ENCODE data around the gene RAB5IF. TPM values are rescaled to one million over a fixed set of nuclear protein-coding genes. Genes with fewer than 3 reads are reported as not detected.
"Not testable (repeated sequence)": the region's sequence is repeated elsewhere in the genome, so short reads cannot be mapped to it uniquely, and the experiment has no call there.

RAB5IF gene
- polyA plus RNA-seq, 5 donors, result 38.7 to 65.5 (median 46.7) TPM

DNA sequence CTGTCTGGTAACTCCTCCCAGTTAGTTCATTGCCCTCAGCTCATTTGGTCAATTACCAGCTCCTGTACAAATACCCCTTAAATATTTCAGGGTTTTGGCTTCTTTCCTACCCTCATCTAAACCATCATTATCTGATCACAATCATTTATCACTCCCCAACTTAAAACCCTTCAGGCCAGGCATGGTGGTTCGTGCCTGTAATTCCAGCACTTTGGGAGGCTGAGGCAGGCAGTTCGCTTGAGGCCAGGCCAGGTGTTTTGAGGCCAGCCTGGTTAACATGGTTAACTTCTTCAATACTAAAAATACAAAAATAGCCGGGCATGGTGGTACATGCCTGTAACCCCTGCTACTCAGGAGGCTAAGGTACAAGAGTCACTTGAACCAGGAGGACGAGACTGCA, 22.8 kb upstream of the RAB5IF start:
- DNase-seq, result no peak

DNA sequence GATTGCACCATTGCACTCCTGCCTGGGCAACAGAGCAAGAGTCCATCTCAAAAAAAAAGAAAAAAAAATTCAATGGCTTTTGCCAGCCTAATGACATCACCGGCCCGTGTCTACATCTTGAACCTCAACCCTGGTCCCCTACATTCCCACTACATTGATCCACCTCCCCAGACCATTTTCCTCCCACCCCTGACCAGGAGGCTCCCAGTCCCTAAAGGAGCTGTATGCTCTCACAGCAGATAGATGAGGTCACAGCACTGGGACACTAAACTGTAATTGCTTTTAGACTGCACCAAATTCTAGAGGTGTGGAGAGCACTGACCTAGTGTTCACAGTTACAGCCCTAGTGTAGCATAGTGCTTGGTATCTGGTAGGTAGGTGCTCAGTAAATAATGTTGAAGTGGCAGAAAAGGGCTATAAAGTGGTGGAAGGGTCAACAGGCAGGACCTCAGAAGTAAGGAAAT, 21.5 kb upstream of the RAB5IF start:
- no peak for DNase-seq

DNA sequence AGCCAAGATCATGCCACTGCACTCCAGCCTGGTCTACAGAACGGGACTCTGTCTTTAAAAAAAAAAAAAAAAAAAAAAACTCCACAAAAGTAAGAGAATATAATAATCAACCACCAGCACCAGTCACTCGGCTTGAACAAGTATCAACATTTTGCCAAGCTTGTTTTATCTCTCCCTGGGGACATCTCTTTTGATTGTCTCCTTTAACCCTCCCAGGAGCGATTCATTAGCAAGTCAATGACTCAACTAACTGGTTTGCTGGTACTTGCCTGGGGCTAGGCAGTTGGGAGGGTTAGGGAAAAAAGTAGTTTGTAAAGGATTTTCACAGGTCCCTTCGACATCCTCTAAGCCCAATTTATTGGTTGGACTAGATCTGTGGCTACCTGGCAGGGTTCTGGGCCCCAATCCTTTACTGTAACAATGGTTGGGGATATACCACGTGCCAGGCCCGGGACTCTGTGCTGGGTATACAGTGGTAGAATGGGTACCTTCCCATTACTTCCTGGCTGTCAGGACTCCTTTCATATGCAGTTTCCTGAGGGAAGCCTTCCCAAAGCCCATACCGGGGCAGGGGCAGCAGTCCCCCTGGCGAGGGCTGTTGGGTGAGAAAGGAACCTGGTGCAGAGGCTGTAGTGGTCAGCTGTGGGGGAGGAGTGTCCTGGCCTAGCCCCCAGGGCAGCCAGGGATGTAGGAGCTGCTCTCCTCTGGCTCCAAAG, 20.0 kb upstream of the RAB5IF start:
- no peak for DNase-seq

DNA sequence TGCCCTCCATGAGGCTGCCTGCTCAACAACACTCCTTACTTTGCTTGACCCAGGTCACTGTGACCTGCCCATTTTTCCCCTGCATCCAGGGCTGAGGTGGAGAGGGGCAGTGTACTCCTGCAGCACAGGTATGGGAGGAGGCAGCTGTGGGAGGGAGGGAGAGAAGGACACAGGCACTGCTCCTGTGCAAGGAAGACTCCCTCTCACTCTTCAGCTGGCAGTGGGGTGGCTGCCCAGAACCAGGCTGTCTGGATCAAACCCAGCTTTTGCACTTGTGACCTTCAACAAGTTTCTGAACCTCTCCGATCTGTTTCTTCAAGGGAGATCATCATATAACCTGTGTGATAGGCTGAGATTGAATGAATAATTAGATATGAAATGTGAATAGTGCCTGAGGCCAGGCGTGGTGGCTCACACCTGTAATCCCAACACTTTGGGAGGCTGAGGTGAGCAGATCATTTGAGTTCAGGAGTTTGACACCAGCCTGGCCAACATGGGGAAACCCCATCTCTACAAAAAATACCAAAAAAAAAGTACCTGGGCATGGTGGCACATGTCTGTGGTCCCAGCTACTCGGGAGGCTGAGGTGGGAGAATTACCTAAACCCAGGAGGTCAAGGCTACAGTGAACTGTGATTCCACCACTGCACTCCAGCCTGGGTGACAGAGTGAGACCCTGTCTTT, 18.1 kb upstream of the RAB5IF start:
- DNase-seq, result no peak

DNA sequence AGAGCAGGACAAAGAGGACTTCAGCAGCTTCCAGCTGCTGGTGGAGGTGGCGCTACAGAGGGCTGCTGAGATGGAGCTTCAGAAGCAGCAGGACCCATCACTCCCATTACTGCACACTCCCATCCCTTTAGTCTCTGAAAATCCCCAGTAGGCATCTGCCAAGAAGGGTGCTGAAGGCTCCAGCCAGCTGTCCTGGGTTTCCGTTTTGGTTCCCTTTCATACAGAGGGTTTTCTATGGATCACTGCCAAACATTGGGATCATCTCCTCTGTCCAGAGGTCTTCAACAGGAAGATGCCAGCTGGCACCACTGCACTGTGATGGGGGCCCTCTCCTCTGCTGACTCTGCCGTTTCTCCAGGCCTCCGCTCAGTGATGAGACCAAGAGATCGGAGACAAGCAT, 14.3 kb upstream of the RAB5IF start:
- no peak for DNase-seq

DNA sequence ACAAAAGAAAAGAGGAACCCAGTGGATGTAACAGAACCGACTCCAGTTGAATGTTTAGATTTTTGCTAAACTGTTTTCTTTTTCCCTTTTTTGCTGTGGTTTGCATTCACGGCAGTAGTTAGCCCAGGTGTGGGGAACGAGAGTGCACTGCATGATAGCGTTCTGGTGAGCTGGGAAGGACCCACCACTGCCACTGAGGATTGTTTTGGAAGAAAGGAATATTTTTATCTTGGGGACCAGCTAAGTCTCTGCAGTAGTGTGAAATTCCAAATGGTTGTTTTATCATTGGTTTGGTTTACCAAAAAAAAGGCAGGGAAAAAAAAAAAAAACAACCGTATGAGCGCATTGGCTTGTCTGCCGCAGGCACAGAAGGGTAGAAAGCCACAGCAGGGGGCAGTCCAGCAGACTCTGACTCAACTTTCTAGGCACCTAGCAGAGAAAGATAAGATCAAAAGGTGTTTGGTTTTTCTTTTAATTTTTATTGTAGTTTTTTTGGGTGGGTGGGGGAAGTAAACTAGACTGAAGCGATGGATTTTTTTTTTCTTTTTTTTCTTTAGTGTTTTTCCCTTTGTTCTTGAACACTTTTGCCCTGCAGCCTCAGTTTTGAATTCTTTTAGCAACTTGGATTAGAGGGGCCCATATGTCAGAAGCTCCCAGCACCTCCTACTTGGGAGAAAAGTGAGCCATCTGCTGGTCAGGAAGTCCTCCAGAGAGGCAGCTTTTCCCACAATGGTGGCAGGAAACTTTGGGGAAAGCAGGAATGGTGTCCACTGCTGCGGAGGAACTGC, 13.5 kb upstream of the RAB5IF start:
- DNase-seq, result peak in 1 of 2 donors; percentile 27

DNA sequence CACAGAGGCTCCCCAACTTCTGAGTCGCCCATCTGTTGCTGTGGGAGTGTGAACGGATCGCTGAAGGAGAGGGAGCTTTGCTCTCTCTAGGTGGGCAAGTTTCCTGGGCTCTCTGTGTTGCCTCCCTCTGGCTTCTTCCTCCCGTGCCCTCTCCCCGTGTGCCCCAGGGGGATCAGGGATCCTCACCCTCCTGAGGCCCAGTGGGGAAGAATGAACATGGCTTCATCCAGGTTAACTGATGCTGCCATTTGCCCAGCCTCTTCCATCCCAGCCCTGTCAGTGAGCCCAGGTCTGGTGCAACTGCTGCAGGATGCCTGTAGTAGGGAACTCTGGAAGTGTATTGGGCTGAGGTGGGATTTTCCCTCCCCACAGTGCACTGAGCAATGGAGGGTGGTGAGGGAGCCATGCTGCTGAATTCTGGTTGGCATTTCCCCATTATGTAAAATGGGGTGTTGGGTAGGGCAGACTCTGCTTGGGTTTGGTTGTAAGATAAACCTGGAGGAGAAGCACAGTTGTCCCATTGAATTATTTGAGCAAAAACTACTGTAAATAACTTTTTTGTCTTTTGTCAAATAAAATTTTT, 12.1 kb upstream of the RAB5IF start:
- no peak for DNase-seq

DNA sequence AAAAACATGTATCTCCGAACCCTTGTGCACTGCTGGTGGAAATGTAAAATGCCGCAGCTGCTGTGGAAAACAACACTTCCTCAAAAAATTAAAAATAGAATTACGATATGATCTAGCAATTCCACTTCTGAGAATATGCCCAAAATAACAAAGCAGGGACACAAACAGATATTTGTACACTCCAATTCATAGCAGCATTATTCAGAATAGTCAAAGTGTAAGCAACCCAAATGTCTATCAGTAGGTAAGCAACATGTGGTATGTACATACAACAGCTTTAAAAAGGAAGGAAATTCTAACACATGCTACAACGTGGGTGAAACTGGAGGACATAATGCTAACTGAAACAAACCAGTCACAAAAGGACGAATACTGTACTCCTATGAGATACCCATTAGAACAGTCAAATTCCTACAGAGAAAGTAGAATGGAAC, 5.7 kb upstream of the RAB5IF start:
- no peak for DNase-seq

DNA sequence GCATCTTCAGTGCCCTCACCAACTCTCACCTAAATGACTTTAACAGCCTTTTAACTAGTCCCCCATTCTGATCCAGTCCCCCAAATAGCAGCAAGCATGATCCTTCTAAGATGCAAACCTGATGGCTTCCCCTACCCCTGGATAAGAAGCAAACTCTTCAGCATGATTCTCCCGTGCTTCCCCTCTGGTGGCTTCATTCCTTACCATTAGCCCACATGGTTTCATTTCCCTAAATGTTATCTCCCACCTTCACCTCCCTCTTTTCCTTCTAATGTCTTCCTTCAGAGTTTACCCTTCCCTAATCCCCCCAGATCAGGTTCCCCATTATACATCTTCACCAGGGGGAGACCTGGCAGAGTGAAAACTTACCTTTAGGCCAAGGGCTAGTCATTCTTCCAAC, 4.0 kb upstream of the RAB5IF start:
- DNase-seq, result no peak

DNA sequence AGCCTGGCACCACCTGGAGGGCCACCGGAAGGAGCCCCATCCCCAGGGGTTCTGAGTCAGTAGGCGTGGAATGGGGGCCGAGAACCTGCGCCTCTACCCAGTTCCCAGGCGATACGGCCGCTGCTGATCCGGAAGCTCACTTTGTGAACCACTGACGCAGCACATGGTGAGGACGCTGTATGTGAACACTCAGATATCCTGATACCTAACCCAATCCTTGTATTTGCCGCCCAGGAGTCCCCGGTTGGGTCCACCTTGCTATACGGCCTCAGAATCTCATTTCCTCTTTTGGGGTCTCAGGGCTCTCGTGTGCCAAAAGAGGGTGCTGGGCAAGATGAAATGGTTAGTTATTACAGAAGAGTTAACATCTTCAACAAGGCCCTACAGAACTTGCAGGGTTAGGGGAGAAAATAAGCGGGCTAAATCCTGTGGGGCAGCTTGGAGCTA, 604 bp upstream of the RAB5IF start:
- no peak for DNase-seq

DNA sequence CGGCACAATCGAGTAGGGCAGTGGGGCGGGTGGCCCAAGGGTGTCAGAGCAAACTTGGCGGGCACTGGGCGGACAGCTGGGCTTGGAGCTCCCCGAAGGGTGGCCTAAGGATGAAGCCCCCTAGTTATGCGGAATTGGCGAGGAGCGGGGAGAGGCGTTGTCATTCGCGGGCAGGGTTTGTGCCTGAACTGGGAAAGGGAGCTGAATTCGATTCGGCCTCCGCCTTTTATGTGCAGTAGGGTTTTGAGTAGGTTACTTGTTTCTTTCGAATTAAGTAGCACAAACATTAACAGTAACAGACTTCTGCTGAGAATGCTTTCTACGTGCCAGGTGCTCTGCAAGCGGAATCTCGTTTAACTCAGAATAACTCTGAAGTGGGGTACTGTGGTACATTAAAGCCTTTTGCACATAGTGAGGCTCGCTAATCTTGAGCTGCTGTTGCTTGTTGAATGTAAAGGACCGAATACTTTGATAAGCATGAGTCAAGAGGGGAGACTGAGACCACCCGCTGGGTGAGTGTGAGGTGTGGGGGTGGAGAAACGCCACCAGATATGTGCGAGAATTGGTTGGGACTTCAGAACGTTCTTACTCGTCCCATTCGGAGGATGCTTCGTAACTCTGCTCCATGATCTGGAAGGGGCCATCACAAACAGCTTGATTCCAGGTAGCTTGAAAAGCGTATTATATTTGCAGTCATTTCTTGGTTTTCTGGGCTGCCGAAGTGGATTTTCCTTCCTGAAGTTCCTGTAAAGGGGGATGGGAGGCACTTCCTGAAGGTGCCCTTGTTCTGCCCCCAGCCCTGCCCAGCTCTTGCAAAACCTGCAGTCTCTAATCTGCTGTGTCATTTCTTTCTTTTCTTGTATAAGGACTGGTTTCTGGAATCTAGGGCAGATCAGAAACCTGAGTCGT, 833 bp downstream of the RAB5IF start:
- DNase-seq, result no peak

DNA sequence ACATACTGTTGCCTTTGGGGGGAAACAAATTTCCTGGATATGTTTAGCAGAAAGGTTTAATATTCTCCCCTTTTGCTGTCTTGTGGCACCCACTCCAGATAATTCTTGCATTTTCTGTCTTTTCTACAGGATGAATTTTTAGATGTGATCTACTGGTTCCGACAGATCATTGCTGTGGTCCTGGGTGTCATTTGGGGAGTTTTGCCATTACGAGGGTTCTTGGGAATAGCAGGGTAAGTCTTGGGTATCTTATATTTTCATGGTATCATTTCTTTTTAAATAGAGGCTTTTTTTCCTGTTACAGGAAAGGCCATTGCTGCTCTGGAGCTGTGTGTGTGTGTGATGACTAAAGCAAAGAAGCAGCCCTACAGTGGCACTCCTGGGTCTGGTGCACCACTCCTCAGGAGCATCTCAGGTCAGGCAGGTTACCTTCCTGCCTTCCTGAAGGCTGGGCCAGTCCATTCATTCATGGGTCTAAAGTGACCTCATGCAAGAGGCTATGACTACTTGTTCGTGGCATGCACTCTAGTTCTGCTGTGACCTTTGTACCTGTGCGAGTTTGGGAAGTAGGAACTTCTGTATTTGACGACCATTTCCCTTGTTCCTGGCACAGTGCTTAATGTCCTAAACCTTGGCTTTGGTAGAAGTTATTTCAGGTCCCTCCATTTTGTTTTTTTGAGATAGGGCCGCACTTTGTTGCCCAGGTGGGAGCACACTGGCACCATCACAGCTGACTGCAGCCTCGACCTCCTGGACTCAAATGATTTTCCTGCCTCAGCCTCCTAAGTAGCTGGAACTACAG, 2.2 kb downstream of the RAB5IF start:
- DNase-seq, result no peak

DNA sequence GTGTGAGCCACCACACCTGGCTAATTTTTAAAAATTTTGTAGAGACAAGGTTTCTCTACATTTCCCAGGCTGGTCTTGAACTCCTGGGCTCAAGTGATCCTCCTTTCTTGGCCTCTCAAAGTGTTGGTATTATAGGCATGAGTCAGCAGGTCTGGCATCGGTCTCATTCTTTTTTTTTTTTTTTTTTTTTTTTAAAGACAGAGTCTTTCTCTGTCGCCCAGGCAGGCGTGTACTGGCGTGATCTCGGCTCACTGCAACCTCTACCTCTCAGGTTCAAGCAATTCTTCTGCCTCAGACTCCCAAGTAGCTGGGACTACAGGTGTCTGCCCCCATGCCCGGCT, 2.8 kb downstream of the RAB5IF start:
- not testable (repeated sequence) for DNase-seq

DNA sequence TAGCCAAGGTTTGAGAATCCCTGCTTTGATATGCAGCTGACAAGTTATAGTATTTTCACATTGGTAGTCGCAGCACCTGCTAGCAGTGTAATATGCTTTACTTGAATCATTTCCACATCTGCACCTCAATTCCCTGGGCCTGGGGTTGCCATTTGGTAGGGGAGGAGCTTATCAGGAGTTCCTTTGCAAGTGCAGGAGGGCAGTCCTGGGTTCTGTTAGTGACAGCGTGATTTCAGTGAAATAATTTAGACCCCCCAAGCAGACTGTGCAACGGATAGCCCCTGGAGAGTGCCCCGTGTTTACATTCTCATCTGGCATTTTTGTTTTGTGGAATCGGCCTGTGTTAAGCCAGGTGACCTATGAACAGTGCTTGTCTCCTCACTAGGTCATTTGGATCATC, 6.0 kb downstream of the RAB5IF start:
- no peak for DNase-seq

DNA sequence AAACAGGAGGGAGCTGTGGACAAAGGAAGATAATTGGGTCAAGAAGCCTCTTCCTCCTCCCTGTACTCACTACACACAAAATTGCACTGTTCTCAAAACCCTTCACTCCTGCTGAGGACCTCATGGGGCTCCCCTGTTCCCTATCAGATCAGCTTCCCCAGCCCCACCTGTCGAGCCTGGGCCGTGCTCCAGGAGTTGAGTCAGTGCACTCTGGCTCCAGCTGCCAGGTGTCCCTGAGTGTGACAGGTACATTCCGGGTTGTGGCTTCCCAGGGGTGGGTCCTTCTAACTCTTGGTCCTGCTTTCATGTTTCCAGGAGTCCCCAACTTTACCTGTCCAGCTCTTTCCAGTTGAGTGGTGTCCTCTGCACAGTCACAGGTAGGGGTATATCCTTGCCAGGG, 8.4 kb downstream of the RAB5IF start:
- DNase-seq, result no peak

DNA sequence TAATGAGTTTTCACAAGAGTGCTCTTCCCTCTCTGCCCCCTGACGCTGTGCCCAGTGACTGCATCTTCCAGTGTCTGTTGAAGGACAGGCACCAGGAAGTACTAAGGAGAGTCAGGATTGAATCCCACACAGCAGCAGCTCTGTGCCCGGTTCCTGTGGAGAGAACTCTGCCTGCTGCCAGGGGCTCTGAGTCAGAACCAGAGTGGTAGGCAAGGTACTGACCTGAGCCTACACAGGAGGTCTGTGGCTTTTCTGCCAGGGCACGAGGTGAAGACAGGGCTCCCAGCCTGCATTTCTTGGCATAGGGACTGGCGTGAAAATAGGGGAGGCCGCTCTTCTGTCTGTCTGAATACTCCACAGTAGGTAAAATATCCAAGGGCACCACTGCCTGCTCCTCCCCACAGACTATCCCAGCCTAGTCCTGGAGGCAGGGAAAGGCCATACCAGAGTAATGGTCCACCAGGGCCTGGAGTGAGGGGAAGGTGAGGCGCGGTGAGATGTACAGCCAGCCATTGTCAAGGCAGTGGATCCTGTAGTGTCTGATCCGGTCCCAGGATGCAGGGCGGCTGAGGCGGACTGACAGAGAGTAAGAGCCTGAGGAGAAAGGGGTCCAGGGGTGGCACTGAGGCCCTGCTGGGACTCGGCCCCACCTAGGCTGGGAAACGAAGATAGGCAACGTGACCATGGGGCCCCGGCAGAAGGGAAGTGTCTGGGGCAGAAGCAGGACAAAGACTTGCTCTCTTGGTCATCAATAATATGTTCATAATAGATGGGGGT, 9.4 kb downstream of the RAB5IF start:
- no peak for DNase-seq

DNA sequence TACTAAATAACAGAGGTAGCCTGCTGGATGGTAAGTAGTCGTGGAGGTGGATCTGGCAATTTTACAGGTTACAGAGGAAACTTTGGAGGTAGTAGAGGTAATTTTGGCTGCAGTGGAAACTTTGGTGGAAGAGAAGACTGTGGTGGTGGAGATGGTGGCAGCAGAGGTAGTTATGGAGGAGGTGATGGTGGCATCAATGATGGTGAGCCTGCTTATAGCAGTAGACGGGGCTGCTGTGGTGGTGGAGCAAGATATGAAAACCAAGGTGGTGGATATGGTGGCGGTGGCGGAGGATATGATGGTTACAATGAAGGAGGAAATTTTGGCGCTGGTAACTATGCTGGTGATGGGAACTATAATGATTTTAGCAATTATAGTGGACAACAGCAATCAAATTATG, 15.3 kb downstream of the RAB5IF start:
- no peak for DNase-seq

DNA sequence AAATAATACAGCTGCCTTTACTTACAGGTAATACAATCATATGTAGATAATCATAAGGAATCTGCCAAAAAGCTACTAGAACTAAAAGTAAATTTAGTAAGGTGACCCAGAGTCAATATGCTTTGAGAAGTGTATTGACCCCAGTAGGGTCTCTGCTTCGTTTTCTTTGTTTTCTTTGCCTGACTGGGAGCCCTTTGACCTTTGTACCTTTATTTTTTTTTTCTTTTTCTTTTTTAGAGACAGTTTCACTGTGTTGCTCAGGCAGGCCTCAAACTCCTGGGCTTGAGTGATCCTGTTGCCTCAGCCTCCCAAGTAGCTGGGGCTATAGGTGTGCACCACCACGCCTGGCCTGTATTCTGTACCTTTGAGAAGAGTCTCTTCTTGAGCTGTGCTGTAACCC, 17.9 kb downstream of the RAB5IF start:
- no peak for DNase-seq

Data from right lung (tissue), 5 donors.